Measurements from ENCODE around the gene FBXO31. TPM values are rescaled to one million over a fixed set of nuclear protein-coding genes. Genes with fewer than 3 reads are reported as not detected.

FBXO31 gene
- total RNA-seq, 1 donor: 21.3 TPM

DNA sequence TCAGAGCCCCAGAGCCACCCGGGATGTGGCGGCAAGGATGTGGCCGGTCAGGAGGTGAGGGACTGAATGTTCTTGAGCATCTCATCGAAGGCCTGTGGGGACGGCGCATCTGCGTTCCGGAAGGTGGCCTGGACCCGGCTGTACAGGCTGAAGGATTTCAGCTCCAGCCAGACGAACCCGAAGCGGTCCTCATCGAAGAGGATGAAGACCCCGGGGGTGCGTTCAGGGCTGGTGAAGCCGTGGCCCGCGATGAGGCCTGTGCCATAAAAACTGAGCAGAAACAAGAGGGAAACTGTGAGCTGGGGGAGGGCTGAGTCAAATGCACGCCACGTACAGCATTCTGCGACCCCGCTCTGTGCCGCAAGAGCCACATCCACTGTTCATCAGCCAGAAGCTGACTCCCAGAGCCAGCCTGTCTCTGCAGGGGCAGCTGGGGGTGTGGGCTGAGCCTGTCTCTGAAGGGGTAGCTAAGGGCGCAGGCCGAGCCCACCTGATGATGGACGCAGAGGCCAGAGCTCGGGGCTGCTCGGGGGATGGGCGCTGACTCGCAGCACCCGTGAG, 52.3 kb downstream of the FBXO31 start:
- DNase-seq (ENCODE audit: low read depth in 2 of 3, low spot score in 2 of 3): no peak

DNA sequence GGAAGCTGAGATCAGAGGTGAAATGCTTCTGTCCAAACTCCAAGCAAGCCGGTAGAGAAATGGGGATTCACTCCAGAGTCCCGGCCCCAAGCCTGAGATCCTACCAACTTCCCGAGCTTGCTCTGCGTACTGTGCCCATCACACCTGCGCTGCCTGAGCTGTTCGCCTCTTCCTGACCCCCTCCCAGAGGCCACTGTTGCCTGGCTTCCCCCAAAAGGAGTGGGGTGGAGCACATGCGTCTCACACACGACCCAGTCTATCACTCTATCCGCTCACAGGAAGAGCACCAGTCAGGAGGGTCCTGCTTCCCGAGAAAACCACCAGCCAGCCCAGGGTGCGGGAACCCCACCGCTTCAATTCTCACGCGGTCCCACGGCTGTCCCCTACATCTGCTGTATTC, 52.9 kb downstream of the FBXO31 start:
- no peak for DNase-seq (ENCODE audit: low read depth in 2 of 3, low spot score in 2 of 3)

DNA sequence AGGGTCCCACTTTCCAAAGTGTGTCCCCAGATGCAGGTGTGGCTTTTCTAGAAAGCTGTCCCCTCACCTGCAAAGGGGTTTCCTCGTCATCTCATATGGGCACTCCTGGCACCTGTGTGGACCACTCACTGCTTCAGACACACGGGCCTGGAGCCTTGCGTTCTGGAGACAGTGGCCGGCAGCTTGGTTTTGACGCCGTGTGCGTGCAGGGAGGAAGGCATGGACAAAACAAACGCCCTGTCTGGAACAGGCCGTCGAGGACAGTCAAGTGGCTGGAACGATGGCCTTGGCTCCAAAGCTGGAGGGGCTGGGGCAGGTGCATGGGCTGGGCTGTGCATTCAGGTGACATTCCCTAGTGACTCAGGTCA, 53.3 kb downstream of the FBXO31 start:
- DNase-seq (ENCODE audit: low read depth in 2 of 3, low spot score in 2 of 3): no peak

DNA sequence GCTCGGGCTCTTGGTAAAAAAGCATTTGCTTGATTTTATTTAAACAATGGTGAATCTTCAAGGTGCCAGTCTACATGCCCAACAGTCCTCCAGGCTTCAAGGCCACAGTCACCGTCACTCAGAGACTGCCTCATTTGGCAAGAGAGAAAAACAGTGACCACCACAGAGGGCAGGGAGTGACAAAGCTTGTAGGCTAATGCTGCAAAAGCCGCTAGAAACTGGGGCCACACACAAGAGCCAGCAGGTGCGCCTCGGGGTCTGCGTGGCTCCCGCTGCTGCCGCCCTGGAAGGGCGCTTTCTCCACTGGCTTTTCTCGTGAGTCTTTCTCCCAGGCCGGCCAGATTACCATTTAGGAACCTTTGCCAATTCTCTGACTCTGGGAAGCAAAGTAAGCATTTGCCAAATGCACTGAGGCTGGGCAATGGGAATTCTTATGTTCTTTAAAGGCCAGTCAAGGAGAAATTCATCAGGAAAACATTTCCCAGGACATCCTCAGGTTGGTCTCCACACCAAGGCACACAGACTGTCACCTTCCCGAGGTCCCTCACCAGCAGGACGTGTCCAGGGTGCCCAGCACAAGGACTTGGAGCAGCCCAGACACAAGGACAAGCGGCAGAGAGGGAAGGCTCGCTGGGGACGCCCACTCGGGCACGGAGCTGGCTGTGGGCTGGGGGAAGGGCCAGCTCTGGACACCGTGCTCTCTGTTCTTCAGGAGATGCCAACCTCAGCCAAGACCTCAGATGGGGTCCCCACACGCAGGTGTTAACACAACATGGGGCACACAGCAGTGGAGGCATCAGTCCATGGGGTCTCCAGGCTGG, 53.9 kb downstream of the FBXO31 start:
- DNase-seq (ENCODE audit: low read depth in 2 of 3, low spot score in 2 of 3): no peak

DNA sequence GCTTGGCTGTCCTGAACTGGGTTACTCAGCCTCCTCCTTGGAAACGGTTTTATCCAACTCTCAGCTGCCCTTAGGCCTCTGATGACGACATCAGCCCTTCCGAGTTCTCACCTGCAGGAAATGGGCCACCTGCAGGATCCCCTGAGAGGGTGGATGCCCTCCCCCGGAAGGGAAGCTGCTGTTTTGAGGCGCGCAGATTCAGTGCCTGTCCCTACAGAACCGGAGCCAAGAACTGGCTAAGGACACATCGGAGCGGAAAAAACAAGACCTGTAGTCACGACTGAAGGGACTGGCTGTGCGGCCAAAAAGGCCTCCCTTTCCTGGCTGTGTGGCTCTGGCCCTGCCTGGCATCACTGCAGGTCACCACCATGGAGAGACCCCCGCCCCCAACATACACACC, 54.7 kb downstream of the FBXO31 start:
- no peak for DNase-seq (ENCODE audit: low read depth in 2 of 3, low spot score in 2 of 3)

DNA sequence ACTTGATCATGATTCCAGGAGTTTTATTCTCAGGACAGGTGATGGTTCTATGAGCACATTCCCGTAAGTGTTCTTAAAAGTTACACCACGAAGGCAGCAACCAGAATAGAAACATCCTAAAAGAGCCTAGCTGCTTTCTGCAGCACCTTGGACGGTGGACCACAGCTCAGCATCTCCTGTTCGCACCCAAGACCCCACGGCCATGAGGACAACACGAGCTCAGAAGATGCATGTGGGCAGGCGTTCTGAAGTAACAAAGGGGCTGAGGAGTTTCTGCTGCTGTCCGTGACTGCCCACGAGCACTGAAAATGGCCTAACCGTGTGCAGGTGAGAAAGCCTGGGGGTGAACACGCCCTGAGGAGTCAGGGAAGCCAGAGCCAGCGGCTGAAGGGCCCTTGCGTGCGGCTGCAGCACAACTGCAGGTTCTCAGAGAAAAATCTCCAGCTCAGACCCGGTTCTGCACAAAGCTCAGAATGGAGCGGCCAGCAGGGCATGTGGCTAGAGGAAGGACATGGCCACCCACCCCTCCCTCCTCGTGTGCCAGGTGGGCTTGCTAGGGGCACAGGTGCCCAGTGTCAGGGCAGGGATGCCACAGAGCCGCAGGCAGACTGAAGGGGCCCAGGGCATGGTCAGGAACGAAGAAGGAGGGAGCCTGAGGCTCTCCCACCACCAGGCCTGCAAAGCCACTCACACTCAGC, 55.6 kb downstream of the FBXO31 start:
- no peak for DNase-seq (ENCODE audit: low read depth in 2 of 3, low spot score in 2 of 3)

DNA sequence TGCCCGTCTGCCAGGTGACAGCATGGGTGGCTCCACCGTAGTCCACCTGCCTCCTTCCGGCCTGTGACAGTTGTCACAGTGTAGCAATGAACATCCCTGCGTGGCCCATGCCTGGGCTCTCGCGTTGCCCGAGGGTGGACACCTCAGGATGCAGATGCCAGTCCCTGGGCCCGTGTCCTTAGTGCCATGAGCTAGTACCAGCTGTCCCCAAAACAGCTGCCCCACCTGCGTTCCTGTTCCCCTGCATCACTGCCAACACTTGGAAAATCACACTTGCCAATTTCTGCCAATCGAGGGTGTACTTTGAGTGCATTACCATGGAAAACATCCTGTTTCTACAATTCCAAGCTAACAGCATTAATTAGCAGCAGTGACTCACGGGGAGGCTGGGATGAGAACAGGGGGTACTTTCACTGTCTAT, 57.4 kb downstream of the FBXO31 start:
- DNase-seq (ENCODE audit: low read depth in 2 of 3, low spot score in 2 of 3): no peak

DNA sequence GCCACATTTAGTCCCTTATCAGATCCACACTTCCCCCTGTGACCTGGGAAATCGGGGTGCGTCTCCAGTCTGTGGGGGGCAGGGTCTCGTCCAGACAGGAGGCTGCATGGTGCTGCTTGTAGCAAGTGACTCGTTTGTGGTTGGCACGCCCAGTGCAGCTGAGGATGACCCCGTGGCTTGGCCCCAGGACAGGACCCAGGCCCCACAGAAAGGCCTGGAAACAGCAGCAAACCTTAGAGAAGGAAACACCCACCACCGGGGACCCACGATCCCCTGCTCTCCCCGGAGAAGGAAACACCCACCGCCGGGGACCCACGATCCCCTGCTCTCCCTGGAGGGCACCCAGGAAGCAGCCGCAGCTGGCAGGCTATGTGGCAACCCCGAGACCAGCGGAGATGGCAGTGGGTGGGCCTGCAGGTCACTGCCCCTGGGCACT, 58.1 kb downstream of the FBXO31 start:
- DNase-seq (ENCODE audit: low read depth in 2 of 3, low spot score in 2 of 3): no peak

DNA sequence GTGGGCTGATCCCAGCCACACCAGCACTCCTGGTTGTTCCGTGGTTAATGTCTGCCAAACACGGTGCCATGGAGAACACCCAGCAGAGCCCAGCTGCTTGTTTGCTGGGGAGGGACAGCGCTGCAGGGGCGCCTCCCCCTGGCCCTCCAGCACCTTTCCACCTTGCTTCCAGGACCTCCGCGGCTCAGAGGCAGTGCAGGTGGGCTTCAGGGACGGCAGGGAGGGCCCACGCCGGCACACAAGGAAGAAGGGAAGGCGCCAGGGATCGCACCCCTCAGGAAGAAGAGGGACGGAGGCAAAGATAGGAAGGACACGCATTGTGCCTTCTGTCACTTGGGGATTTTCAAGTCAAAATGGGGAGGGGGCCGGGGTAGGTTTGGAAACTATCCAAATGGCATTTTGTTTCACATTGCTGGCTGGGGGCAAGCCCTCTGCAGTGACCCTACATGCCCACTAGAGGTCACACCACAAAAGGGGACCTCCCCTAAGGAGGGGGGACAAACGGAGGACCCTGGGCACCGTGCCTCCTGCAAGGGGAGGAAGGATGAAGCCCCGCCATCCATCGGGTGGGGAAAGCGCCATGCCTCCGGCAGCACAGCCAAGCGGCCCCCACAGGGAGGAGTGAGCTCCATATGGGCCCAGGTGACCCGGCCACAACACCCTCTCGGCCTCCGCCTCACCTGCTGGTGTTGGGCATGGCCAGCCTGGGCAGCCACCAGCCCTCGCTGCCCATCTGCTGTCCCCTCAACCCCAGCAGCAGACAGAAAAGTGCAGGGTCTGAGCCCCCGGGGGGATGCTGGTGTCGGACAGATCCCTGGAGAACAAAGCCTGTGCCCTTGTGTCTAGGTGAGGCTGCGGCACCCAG, 58.9 kb downstream of the FBXO31 start:
- peak; percentile 19 to 71 (median 64) for DNase-seq (ENCODE audit: low read depth in 2 of 3, low spot score in 2 of 3)

DNA sequence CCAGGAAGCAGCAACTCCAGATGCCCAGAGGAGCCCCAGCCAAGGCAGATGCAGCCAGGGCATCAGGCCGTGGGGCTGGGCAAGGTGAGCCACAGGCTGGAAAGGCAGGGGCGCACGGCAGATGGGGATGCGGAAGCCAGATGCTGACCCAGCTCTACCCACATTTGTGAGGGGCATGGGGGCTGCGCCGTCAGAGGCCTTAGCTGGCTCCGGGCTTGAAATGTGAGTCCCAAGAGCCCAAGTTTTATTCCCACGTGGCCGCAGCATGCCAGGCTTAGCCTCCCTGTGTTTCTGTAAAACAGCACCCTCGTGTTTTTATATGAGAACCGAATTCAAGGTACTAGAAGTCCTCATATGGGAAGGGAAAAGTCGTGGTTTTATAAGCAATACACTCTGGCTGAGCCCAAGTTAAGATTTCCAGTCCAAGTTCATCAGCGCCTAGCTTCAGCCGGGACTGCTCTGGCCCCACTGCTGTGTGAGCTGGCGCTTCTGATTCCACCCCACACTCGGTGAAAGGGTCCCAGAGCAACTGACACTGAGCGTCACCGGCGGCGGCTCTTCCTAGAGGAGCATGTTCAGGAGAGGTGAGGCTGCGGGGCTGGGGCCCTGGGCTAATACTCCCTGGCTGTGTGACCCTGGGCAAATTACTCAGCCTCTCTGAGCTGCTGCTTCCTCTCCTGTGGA, 59.7 kb downstream of the FBXO31 start:
- DNase-seq (ENCODE audit: low read depth in 2 of 3, low spot score in 2 of 3): no peak

DNA sequence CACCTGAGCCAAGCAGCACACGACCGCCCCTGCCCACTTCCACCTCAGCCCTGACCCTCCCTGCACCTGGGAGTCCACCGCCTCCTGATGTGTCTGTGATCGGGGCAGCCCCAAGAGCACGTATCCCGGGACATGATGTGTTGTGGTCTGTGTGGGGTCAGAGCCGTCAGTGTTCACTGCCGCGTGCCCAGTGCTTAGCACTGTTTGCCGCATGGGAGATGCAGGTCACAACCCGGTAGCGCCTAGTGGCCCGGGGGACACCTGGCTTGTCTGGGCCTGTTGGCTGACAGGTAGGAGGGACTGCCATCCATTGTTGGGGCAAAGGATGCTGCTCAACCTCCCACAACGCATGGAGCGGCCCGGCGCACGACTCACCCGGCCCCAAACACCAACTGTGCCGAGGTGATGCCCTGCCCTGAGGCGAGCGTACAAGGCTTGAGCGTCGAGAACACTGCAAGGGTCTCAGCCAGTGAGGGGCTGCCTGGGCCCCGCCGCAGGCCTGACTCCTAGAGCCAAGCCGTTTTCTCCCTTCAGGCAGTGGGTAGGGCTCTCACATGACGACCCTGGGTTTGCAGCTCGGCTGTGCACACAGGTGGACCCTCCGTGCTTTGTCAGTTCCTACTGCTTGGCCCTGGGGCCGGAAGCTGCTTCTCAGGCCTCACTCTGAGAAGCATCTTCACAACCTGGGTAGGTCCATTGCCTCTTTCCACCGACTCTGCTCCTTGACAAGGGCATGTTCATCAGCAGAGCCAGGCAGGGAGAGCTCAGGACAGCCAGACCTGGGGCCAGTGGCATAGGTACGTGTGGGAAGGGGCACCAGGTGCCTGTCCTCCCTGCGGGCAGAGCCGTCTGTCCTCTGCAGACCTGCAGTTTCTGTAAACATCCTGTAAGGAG, 60.5 kb downstream of the FBXO31 start:
- no peak for DNase-seq (ENCODE audit: low read depth in 2 of 3, low spot score in 2 of 3)

DNA sequence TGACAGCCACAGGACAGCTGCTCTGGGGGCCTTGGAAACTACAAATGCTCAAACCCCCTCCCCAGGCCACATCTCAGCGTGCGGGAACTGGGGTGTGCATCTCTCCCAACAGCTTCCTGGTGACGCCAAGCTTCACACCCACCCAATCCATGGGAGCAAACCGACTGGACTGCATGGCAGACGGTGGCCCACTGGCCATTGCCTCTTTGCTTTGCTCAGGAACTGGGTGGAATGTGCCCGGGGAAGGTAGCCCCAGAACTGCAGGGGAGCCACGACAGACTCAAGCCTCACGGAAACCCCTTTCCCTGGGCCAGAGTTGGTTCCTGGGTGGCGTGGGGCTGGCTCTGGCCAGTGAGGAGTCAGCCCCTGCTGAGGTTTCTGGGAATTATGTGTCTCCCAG, 61.2 kb downstream of the FBXO31 start:
- no peak for DNase-seq (ENCODE audit: low read depth in 2 of 3, low spot score in 2 of 3)

DNA sequence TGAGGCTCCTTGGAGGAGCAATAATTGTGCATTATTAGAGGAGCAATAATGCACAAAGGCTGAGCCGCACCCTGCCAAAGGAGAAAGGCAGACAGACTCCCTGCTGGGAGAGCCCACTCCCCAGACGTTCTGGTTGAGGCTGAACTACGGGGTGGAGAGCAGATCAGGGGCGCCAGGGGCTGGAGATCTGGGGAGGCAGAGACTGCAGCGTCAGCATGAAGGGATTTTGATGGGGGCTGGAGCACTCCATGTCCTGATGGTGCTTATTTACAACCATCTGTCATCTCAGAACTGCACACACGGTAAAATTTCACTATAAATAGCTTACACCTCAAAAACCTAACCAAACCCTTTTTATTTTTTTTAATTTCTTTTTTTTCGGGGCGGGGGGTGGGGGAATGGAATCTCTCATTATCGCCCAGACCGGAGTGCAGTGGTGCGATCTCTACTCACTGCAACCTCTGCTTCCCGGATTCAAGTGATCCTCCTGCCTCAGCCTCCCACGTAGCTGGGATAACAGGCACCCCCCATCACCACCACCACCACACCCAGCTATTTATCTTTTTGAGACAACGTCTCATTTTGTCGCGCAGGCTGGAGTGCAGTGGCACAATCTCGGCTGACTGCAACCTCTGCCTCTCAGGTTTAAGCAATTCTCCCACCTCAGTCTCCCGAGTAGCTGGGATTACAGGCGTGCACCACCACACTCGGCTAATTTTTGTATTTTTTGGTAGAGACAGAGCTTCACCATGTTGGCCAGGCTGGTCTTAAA, 62.1 kb downstream of the FBXO31 start:
- DNase-seq (ENCODE audit: low read depth in 2 of 3, low spot score in 2 of 3): no peak

DNA sequence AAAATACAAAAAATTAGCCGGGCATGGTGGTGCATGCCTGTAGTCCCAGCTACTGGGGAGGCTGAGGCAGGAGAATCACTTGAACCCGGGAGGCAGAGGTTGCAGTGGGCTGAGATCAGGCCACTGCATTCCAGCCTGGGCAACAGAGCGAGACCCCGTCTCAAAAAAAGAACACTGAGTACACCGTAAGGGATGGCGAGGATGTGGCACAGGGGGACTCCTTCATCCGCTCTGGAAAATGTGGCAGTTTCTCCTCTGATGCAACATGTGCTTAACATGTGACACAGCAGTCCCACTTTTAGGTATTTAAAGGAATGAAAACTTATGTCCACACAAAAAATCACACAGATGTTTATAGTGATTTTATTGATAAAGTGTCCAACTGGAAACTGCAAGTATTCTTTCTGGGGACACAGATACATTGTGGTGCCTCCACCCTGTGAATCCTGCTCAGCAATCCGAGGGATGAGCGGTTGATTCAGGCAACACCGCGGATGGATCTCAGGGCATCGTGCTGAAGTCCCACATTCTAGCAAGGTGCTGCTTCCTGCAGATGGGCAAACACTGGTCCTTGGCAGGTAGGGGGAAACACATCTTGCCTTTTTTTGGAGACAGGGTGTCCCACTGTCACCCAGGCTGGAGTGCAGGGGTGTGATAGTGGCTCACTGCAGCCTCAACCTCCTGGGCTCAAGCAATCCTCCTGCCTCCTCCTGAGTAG, 62.9 kb downstream of the FBXO31 start:
- no peak for DNase-seq (ENCODE audit: low read depth in 2 of 3, low spot score in 2 of 3)

DNA sequence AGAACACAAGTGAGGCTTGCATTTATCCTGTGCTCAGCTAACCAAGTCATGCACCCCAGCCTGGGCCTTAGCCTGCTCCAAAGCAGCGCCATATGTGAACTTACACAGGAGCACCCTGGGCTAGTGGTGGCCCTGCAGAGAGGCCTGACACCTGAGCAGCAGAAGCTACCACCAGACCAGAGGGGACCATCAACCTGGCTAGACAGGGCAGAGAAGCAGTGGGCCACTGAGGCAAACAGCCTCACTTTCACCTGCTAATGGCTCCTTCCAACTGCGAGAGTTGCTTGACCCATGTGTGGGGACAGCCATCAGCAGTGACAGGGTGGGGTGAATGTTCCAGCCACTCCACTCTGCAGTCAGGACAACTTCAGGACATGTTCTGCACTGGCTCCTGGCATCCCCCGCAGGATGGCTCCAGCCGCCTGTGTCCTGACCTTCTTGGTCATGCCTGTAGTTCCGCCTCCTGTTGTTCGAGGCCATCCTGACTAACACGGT, 63.5 kb downstream of the FBXO31 start:
- no peak for DNase-seq (ENCODE audit: low read depth in 2 of 3, low spot score in 2 of 3)

DNA sequence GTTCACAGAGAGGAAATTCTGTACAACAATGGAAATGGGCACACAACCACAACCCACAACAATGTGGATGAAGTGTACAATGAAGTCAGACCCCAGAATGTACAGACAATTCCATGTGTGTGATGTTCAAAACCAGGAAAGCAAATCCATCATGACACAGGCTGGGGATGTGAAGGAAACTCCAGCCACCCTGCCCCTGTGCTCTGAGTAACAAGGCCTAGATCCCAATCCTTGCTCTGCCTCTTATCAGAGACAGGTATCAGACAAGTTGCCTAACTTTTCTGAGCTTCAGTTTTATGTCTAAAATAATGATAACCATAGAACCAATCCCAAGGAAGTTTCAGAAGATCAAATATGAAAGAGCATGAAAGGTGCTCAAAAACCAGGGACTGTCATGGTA, 64.6 kb downstream of the FBXO31 start:
- no peak for DNase-seq (ENCODE audit: low read depth in 2 of 3, low spot score in 2 of 3)

DNA sequence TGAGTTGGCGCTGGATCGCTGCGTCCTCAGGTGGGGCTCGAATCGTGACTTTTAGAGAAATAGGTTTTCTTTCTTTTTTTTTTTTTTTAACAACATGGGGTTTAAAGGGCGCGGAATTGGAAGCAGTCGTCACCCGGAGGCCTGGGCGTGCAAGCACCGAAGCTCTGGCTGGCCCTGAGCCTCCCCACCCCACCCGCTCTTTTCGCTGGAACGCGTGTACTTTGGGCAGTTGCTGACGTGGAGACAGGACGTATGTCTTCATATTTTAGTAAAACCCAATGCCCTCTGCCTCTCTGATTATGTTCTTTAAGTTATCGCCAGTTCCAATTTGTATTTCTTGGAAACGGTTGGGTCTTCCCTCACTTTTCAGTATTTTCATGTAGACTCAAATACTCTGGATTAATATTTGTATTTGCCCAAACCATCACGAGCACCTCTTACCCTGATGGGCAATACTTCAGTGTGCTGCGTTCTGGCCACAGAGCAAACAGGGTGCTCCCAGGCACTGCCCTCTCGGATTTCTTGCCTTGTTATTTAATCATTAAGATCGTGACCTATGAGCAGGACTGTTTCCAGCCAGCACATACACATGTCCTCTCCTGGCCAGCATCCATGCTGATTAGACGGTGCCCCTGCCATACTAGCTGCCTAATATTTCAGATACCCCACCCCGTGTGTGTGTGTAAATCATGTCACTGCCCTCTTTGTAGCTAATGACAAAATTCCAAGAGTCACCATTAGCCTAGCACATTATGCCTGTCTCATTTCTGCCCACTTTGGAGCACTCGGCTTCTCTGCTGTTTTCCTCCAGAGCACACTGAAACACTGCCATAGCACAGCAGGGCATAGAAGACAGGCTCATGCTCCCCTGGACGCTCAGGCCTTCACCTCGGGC, 65.6 kb downstream of the FBXO31 start:
- peak in 2 of 3 donors; percentile 40 to 65 for DNase-seq (ENCODE audit: low read depth in 2 of 3, low spot score in 2 of 3)
